BE2C (cell line): ENCODE data around the gene P2RY11.

Experiments used
- DNase-seq: peaks from one replicate; pipeline ENCODE4 v3.0.0-alpha.2; 2020
- H3K27me3 ChIP-seq: fragments of 250-450 bp; sonication (Bioruptor Pico); 2 replicates; pipeline ENCODE4 v1.5.1; 2020; ENCODE audit warnings: mild to moderate bottlenecking
- H3K36me3 ChIP-seq: fragments of 250-450 bp; sonication (Bioruptor Pico); 2 replicates; pipeline ENCODE4 v1.5.1; 2020; ENCODE audit warnings: mild to moderate bottlenecking
- H3K4me1 ChIP-seq: fragments of 250-450 bp; sonication (Bioruptor Pico); 2 replicates; pipeline ENCODE4 v1.5.1; 2020
- H3K4me3 ChIP-seq: 2 replicates; pipeline ENCODE4 v1.5.1; 2011; ENCODE audit warnings: low read depth, low read length
- H3K9me3 ChIP-seq: fragments of 250-450 bp; sonication (Bioruptor Pico); 2 replicates; pipeline ENCODE4 v1.5.1; 2020
- CTCF ChIP-seq: IDR thresholded peaks from 2 replicates; pipeline ENCODE4 v1.5.1; 2012; ENCODE audit warnings: mild to moderate bottlenecking, low read depth, low read length

P2RY11 gene

GRCh38 chr19:10132905-10133304, 21.4 kb downstream of the P2RY11 start:
- H3K4me1 ChIP-seq, result no peaks in the 10 kb centered on the region
- H3K27me3 ChIP-seq, result no peaks in the 10 kb centered on the region
- no peak for DNase-seq
- peaks cover 72% of the 10 kb centered on the region for H3K36me3 ChIP-seq
- no peak overlapping the region for H3K4me3 ChIP-seq
- H3K9me3 ChIP-seq, result no peaks in the 10 kb centered on the region
- no peak for TF ChIP-seq CTCF

GRCh38 chr19:10133596-10133995, 22.1 kb downstream of the P2RY11 start:
- no peak for TF ChIP-seq CTCF
- Histone ChIP-seq H3K4me1 (no peaks in the 10 kb centered on the region), H3K27me3 (no peaks in the 10 kb centered on the region), H3K4me3 (no peak overlapping the region), H3K9me3 (no peaks in the 10 kb centered on the region), H3K36me3 (peaks cover 79% of the 10 kb centered on the region)
- DNase-seq, result no peak

GRCh38 chr19:10134040-10134439, 22.5 kb downstream of the P2RY11 start:
- no peaks in the 10 kb centered on the region for H3K4me1 ChIP-seq
- H3K9me3 ChIP-seq, result no peaks in the 10 kb centered on the region
- H3K4me3 ChIP-seq, result no peak overlapping the region
- no peak for DNase-seq
- no peaks in the 10 kb centered on the region for H3K27me3 ChIP-seq
- TF ChIP-seq CTCF, result no peak
- H3K36me3 ChIP-seq, result peaks cover 83% of the 10 kb centered on the region

GRCh38 chr19:10135551-10136334, 24.2 kb downstream of the P2RY11 start:
- H3K4me1 ChIP-seq, result no peaks in the 10 kb centered on the region
- no peaks in the 10 kb centered on the region for H3K27me3 ChIP-seq
- H3K4me3 ChIP-seq, result no peak overlapping the region
- DNase-seq, result no peak
- TF ChIP-seq CTCF, result no peak
- peaks cover 95% of the 10 kb centered on the region for H3K36me3 ChIP-seq
- H3K9me3 ChIP-seq, result no peaks in the 10 kb centered on the region

- Histone ChIP-seq H3K9me3 (no peaks in the 10 kb centered on the region), H3K27me3 (no peaks in the 10 kb centered on the region), H3K36me3 (peaks cover 95% of the 10 kb centered on the region), H3K4me1 (no peaks in the 10 kb centered on the region), H3K4me3 (no peak overlapping the region)
- DNase-seq, result no peak
- TF ChIP-seq CTCF, result no peak
These were observed 25.4 kb downstream of the P2RY11 start for GRCh38 chr19:10136936-10137335.

GRCh38 chr19:10137751-10138682, 26.5 kb downstream of the P2RY11 start:
- Histone ChIP-seq H3K36me3 (peaks cover 97% of the 10 kb centered on the region), H3K4me1 (no peaks in the 10 kb centered on the region), H3K9me3 (no peaks in the 10 kb centered on the region), H3K4me3 (no peak overlapping the region), H3K27me3 (no peaks in the 10 kb centered on the region)
- no peak for TF ChIP-seq CTCF
- DNase-seq, result no peak
